Measurements from ENCODE around the gene APOBEC3B. TPM values are rescaled to one million over a fixed set of nuclear protein-coding genes. Genes with fewer than 3 reads are reported as not detected.

The APOBEC3B gene
- polyA plus RNA-seq, 1 donor from 2014 or later, result not detected

- Histone ChIP-seq H3F3A (ENCODE audit: insufficient read depth, low read length, poor library complexity, severe bottlenecking) (no peaks in the 10 kb centered on the region), H3K27ac (ENCODE audit: low read length) (no peak overlapping the region), H3K9me3 (ENCODE audit: low read length) (no peaks in the 10 kb centered on the region), H3K4me3 (ENCODE audit: low read length) (no peak overlapping the region), H4K20me1 (ENCODE audit: insufficient read depth) (no peaks in the 10 kb centered on the region), H3K36me3 (ENCODE audit: insufficient read depth, low read length) (no peaks in the 10 kb centered on the region), H3K27me3 (ENCODE audit: insufficient read depth, low read depth, low read length) (no peaks in the 10 kb centered on the region), H3K79me2 (replicated peaks; ENCODE audit: insufficient read depth, low read length) (no peaks in the 10 kb centered on the region), H3K4me2 (ENCODE audit: low read length) (no peak overlapping the region), H2AFZ (ENCODE audit: low read depth, low read length) (no peak overlapping the region), H3K9ac (ENCODE audit: low read length) (no peak overlapping the region), H3K9me2 (ENCODE audit: insufficient read depth, low read length) (no peaks in the 10 kb centered on the region)
- TF ChIP-seq SMC3 (conservative IDR thresholded peaks at IDR 0.05; ENCODE audit: poor library complexity), result no peak
- TF ChIP-seq EZH2 (IDR thresholded peaks at IDR 0.05; ENCODE audit: borderline replicate concordance, insufficient read depth, low read length, poor library complexity, severe bottlenecking), result no peak
Observed at GRCh38 chr22:38940811-38941384, 41.2 kb upstream of the APOBEC3B start.

- Histone ChIP-seq H3K9ac (ENCODE audit: low read length) (no peak overlapping the region), H3K36me3 (ENCODE audit: insufficient read depth, low read length) (no peaks in the 10 kb centered on the region), H3K79me2 (replicated peaks; ENCODE audit: insufficient read depth, low read length) (no peaks in the 10 kb centered on the region), H3K4me2 (ENCODE audit: low read length) (no peak overlapping the region), H3K27me3 (ENCODE audit: insufficient read depth, low read depth, low read length) (no peaks in the 10 kb centered on the region), H3K27ac (ENCODE audit: low read length) (no peak overlapping the region), H4K20me1 (ENCODE audit: insufficient read depth) (no peaks in the 10 kb centered on the region), H3K4me3 (ENCODE audit: low read length) (no peak overlapping the region), H3K9me3 (ENCODE audit: low read length) (no peaks in the 10 kb centered on the region), H2AFZ (ENCODE audit: low read depth, low read length) (no peak overlapping the region), H3K9me2 (ENCODE audit: insufficient read depth, low read length) (no peaks in the 10 kb centered on the region), H3F3A (ENCODE audit: insufficient read depth, low read length, poor library complexity, severe bottlenecking) (no peaks in the 10 kb centered on the region)
- no peak for TF ChIP-seq REST (IDR thresholded peaks at IDR 0.05; ENCODE audit: borderline replicate concordance)
- no peak for TF ChIP-seq EZH2 (IDR thresholded peaks at IDR 0.05; ENCODE audit: borderline replicate concordance, insufficient read depth, low read length, poor library complexity, severe bottlenecking)
- no peak for TF ChIP-seq RAD21 (conservative IDR thresholded peaks at IDR 0.05)
- no peak for TF ChIP-seq SMC3 (conservative IDR thresholded peaks at IDR 0.05; ENCODE audit: poor library complexity)
- no peak for TF ChIP-seq TAF1 (IDR thresholded peaks at IDR 0.05; ENCODE audit: low read depth)
- no peak for TF ChIP-seq POLR2AphosphoS5 (IDR thresholded peaks at IDR 0.05)
- no peak for TF ChIP-seq CTCF (IDR thresholded peaks at IDR 0.05; ENCODE audit: poor library complexity, severe bottlenecking)
- no peak for TF ChIP-seq EP300 (conservative IDR thresholded peaks at IDR 0.05; ENCODE audit: poor library complexity, severe bottlenecking)
- TF ChIP-seq MXI1 (conservative IDR thresholded peaks at IDR 0.05; ENCODE audit: poor library complexity, severe bottlenecking), result no peak
Observed at GRCh38 chr22:38941488-38941987, 40.6 kb upstream of the APOBEC3B start.

Measured in neural cell (in vitro differentiated cells).